ENCODE data around the gene JAKMIP2.

DNA sequence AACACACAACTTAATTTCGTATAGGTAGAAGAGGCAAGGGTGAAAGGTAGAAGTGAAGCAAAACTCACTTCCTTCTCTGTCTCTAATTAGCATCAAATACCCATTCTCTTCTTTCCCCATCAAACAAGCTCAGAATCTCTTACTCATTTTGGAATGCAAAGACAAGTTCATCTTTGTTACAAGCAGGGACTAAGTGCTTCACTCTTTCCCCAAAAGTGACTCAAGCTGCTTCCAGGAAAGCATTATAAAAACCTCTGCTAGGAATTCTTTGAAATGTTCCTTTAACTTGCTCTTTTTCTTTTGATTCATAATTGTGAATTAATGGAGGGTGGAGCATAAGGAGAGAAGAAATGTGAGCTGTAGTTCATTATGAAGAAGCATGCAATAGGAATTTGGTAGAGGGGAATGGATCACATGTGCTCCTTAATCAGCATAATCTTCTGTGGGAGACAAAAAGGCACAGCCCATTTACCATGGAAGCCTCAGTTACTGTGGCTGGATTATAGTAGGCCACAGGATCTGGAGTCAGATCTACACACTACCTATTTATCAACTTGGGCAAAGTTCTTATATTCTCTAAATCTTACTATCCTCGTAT lies 163.1 kb downstream of the JAKMIP2 start:
- TF ChIP-seq, protein P1, sequence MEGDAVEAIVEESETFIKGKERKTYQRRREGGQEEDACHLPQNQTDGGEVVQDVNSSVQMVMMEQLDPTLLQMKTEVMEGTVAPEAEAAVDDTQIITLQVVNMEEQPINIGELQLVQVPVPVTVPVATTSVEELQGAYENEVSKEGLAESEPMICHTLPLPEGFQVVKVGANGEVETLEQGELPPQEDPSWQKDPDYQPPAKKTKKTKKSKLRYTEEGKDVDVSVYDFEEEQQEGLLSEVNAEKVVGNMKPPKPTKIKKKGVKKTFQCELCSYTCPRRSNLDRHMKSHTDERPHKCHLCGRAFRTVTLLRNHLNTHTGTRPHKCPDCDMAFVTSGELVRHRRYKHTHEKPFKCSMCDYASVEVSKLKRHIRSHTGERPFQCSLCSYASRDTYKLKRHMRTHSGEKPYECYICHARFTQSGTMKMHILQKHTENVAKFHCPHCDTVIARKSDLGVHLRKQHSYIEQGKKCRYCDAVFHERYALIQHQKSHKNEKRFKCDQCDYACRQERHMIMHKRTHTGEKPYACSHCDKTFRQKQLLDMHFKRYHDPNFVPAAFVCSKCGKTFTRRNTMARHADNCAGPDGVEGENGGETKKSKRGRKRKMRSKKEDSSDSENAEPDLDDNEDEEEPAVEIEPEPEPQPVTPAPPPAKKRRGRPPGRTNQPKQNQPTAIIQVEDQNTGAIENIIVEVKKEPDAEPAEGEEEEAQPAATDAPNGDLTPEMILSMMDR (conservative IDR thresholded peaks at IDR 0.05; ENCODE audit: low read depth, low read length) = no peak
- TF ChIP-seq EZH2 (IDR thresholded peaks at IDR 0.05; ENCODE audit: borderline replicate concordance, low read depth, low read length, poor library complexity, severe bottlenecking) = no peak

All from A673 (cell line).